K562 (cell line): Measurements from ENCODE around the gene SYNPO2. TPM values are rescaled to one million over a fixed set of nuclear protein-coding genes. Genes with fewer than 3 reads are reported as not detected.

ENCODE experiments used
- ATAC-seq: fragments of 200-7000 bp; cut with Tn5 transposase; 3 replicates; pipeline ENCODE4 v1.9.1; 2020; ENCODE audit warnings: moderate library complexity
- BruUV-seq: library from RNA; stranded (reverse); fragments of 400-500 nt; replicated peaks from 2 replicates; lab custom pipeline; 2021; lab: Mats Ljungman, UMichigan
- CTCF ChIA-PET: fragments of 300-600 bp; formaldehyde crosslinking; extraction: SDS; loops from one replicate; lab custom pipeline; 2021; ENCODE audit warnings: low intra/inter-chr PET ratio; lab: Yijun Ruan, JAX
- POLR2A ChIA-PET: fragments of 300-600, 350-650 bp; sonication (Branson Sonifier 250); formaldehyde crosslinking; extraction: SDS; loops from one replicate; lab custom pipeline; 2021; ENCODE audit warnings: antibody characterized with exemption, inconsistent platforms; lab: Yijun Ruan, JAX
- DNase-seq, 4 experiments: peaks; one replicate each; pipeline versions ENCODE4 v3.0.0 to v3.0.0-alpha.2; 2011 to 2018; ENCODE audit warnings: low spot score in 3 of 4, mixed read lengths in 3 of 4; ENCODE audit errors: extremely low read depth in 1 of 4
- FAIRE-seq: peaks from 2 replicates; lab custom pipeline; 2011; peaks lifted over from hg19 to GRCh38; lab: Jason Lieb, UNC
- H2AFZ ChIP-seq: 2 replicates; pipeline ENCODE4 v1.6.0; 2011; ENCODE audit warnings: low read depth, low read length, control low read depth, inconsistent platforms
- H3K27ac ChIP-seq: fragments of 200-600 bp; 3 replicates; pipeline ENCODE4 v1.8.0; 2011; ENCODE audit warnings: low read depth, mild to moderate bottlenecking, control low read depth, inconsistent platforms, low read length, moderate library complexity, mixed read lengths; ENCODE audit errors: extremely low read depth
- H3K27me3 ChIP-seq, 2 experiments: fragments of 300-600 bp in 1 of 2; 2 replicates in 1 of 2; 3 replicates in 1 of 2; pipeline versions ENCODE4 v1.6.0 to v1.8.0; 2011; ENCODE audit warnings: inconsistent platforms in 2 of 2, low read length in 2 of 2, mild to moderate bottlenecking in 1 of 2, mixed read lengths in 1 of 2, moderate library complexity in 1 of 2; ENCODE audit not compliant: control insufficient read depth in 2 of 2, insufficient read depth in 2 of 2
- H3K36me3 ChIP-seq: fragments of 300-600 bp; 3 replicates; pipeline ENCODE4 v1.8.0; 2011; ENCODE audit warnings: mild to moderate bottlenecking, low read length, inconsistent platforms; ENCODE audit not compliant: control insufficient read depth, insufficient read depth
- H3K4me1 ChIP-seq, 2 experiments: fragments of 200-600 bp in 1 of 2; replicated peaks in 1 of 2; 2 replicates in 1 of 2; 3 replicates in 1 of 2; pipeline versions ENCODE4 v1.5.1 to v1.8.0; 2011; ENCODE audit warnings: inconsistent platforms in 2 of 2, low read length in 2 of 2, mild to moderate bottlenecking in 1 of 2, mixed read lengths in 1 of 2, moderate library complexity in 1 of 2; ENCODE audit not compliant: control insufficient read depth in 2 of 2, insufficient read depth in 2 of 2
- H3K4me2 ChIP-seq: 2 replicates; pipeline ENCODE4 v1.6.1; 2011; ENCODE audit warnings: low read length, control low read depth, inconsistent platforms, mixed read lengths; ENCODE audit not compliant: insufficient read depth
- H3K4me3 ChIP-seq: fragments of 200-600 bp; sonication (generic), shearing (Covaris generic); 2 replicates; pipeline ENCODE4 v1.5.1; 2016; ENCODE audit warnings: control low read depth, inconsistent platforms
- H3K79me2 ChIP-seq: fragments of 200-600 bp; 3 replicates; pipeline ENCODE4 v1.8.0; 2011; ENCODE audit warnings: low read length, inconsistent platforms; ENCODE audit not compliant: control insufficient read depth, insufficient read depth
- H3K9ac ChIP-seq, 2 experiments: 2 replicates each; pipeline versions ENCODE4 v1.6.0 to v1.6.1; 2011; ENCODE audit warnings: low read depth in 2 of 2, low read length in 2 of 2, control low read depth in 1 of 2, inconsistent platforms in 1 of 2, mild to moderate bottlenecking in 1 of 2, mixed read lengths in 1 of 2; ENCODE audit not compliant: insufficient read depth in 1 of 2
- H3K9me1 ChIP-seq: one replicate; pipeline ENCODE4 v1.6.0; 2011; ENCODE audit warnings: inconsistent platforms, mild to moderate bottlenecking, low read length, moderate library complexity; ENCODE audit not compliant: control insufficient read depth, insufficient read depth
- H3K9me3 ChIP-seq: replicated peaks from 2 replicates; pipeline ENCODE4 v1.5.1; 2011; ENCODE audit warnings: low read depth, low read length, inconsistent platforms; ENCODE audit not compliant: control insufficient read depth, insufficient read depth
- H4K20me1 ChIP-seq: replicated peaks from 2 replicates; pipeline ENCODE4 v1.6.1; 2011; ENCODE audit warnings: low read length, inconsistent platforms, mixed read lengths; ENCODE audit not compliant: control insufficient read depth, insufficient read depth
- CHD7 ChIP-seq: fragments of 200-600 bp; sonication (generic); IDR thresholded peaks from one replicate; pipeline ENCODE4 v1.6.1; 2012; ENCODE audit warnings: mild to moderate bottlenecking, low read depth, low read length, inconsistent platforms
- FOSL1 ChIP-seq: fragments of 200-800 bp; sonication (Bioruptor generic); conservative IDR thresholded peaks from 2 replicates; pipeline ENCODE4 v1.6.1; 2016; ENCODE audit warnings: missing genetic modification characterization, missing compliant biosample characterization
- GTF2B ChIP-seq: IDR thresholded peaks from 2 replicates; pipeline ENCODE4 v1.6.1; 2011; ENCODE audit not compliant: insufficient read length; ENCODE audit errors: extremely low read depth
- LCOR ChIP-seq: sonication (generic); formaldehyde crosslinking; IDR thresholded peaks from 2 replicates; pipeline ENCODE4 v1.8.0; 2022; ENCODE audit warnings: mild to moderate bottlenecking, missing genetic modification reagents
- TEAD4 ChIP-seq, 2 experiments: sonication (generic) in 1 of 2; formaldehyde crosslinking in 1 of 2; IDR thresholded peaks; 2 replicates each; pipeline versions ENCODE4 v1.6.1 to v1.8.0; 2012 to 2022; ENCODE audit warnings: borderline replicate concordance in 1 of 2, inconsistent platforms in 1 of 2, low read length in 1 of 2, mild to moderate bottlenecking in 1 of 2, missing genetic modification reagents in 1 of 2
- ZNF655 ChIP-seq: fragments of 250-450 bp; sonication (Bioruptor Pico); IDR thresholded peaks from 2 replicates; pipeline ENCODE4 v1.5.0; 2021
- ZNF707 ChIP-seq: fragments of 250-450 bp; sonication (Bioruptor Pico); conservative IDR thresholded peaks from 2 replicates; pipeline ENCODE4 v1.8.0; 2022; ENCODE audit warnings: inconsistent platforms, mild to moderate bottlenecking, moderate library complexity
- ZNF75A ChIP-seq: fragments of 450-650 bp; formaldehyde crosslinking; IDR thresholded peaks from 2 replicates; pipeline ENCODE4 v1.4.0; 2020; ENCODE audit warnings: mild to moderate bottlenecking
- WGBS: fragments of 100-300 bp; shearing (Covaris generic); methylation state at CpG from one replicate; pipeline ENCODE4 v1.1.6; 2016; ENCODE audit warnings: low coverage, mixed read lengths; ENCODE audit not compliant: insufficient coverage; ENCODE audit errors: missing lambda C conversion rate; 5-methylcytosine and 5-hydroxymethylcytosine counted together
- in situ Hi-C: fragments of 300-500 bp; cut with MboI; formaldehyde crosslinking; loops from 4 replicates; pipeline ENCODE4 v1.15.0; 2018; ENCODE audit warnings: inconsistent platforms, mixed read lengths
- intact Hi-C: fragments of 100-400 bp; cut with micrococcal nuclease; formaldehyde crosslinking; loops from 2 replicates; pipeline ENCODE4 v1.14.2; 2022
- polyA plus RNA-seq, 8 experiments: library from polyadenylated mRNA; depleted of rRNA in 4 of 8; stranded (reverse) in 5 of 8; unstranded in 3 of 8; fragments of >200 nt; fragmentation: Nextera tagmentation in 2 of 8; fragmentation: Illumina TruSeq in 1 of 8; extraction: Ambion mirVana in 2 of 8; extraction: Trizol in 1 of 8; gene quantifications; 2 replicates each; pipeline versions ENCODE4 v1.2.1 to v1.2.3, GENCODE V29; 2011 to 2014; ENCODE audit warnings: inconsistent platforms in 1 of 8, missing spikeins in 1 of 8
- total RNA-seq, 7 experiments: library from RNA; depleted of rRNA in 6 of 7; stranded (reverse); fragments of >200 nt in 6 of 7; fragmentation: Illumina TruSeq in 2 of 7; extraction: Trizol in 2 of 7; gene quantifications; 2 replicates each; pipeline versions ENCODE4 v1.2.1 to v1.2.3, GENCODE V29; 2011 to 2021; ENCODE audit warnings: low replicate concordance in 1 of 7

The SYNPO2 gene
- total and polyA plus RNA-seq, 9 of the 15 experiments (the other 6 are each of a cell fraction or from before 2014, with no cell fraction given), result 0.03 to 0.18 TPM; not detected in 7

GRCh38 chr4:119081542-119081859 is 192.8 kb downstream of the SYNPO2 start (continued):
- no peak for TF ChIP-seq ZNF655
- no peak for TF ChIP-seq GTF2B
- TF ChIP-seq ZNF75A (CRISPR knock-in tag), result no peak
- TF ChIP-seq FOSL1 (tag), result no peak
- no peak for TF ChIP-seq TEAD4 (IDR thresholded peaks at IDR 0.05; ENCODE audit: low read length)
- no peak for TF ChIP-seq TEAD4 (CRISPR knock-in tag; IDR thresholded peaks at IDR 0.05; ENCODE audit: borderline replicate concordance)
- TF ChIP-seq, all 486 proteins: peak for 0

- H3K9me3 ChIP-seq, result no peaks in the 10 kb centered on the region
- no peak overlapping the region for H3K4me3 ChIP-seq
- H2AFZ ChIP-seq, result no peak overlapping the region
- no peaks in the 10 kb centered on the region for H4K20me1 ChIP-seq
- H3K4me1 ChIP-seq, result no peaks in the 10 kb centered on the region
- H3K79me2 ChIP-seq, result no peaks in the 10 kb centered on the region
- no peak for ATAC-seq
- FAIRE-seq, result no peak
- no TSS peak for BruUV-seq
- in situ Hi-C loops, result no loop called here
- H3K9me1 ChIP-seq, result no peaks in the 10 kb centered on the region
- POLR2A ChIA-PET, result no interaction called here
- no peak overlapping the region for H3K9ac ChIP-seq
- no peak overlapping the region for H3K4me2 ChIP-seq
- CTCF ChIA-PET, result no interaction called here
- no peak overlapping the region for H3K27ac ChIP-seq
- no peaks in the 10 kb centered on the region for H3K27me3 ChIP-seq
- intact Hi-C loops, result no loop called here
- TF ChIP-seq CHD7, result no peak
- no peak for TF ChIP-seq ZNF707 (CRISPR knock-in tag)
- no peak for TF ChIP-seq LCOR (CRISPR knock-in tag)
- TF ChIP-seq, all 486 proteins: peak for 0
- no peak for DNase-seq
- WGBS, result 0% methylated on average over 3 of the region's 3 CpGs
- H3K36me3 ChIP-seq, result no peaks in the 10 kb centered on the region
These were observed 193.3 kb downstream of the SYNPO2 start for GRCh38 chr4:119081943-119082342.
